COLO829 (cell line): ENCODE data around the gene CHM.
A peak's percentile ranks its signal among the peaks of the same experiment; 100 is the strongest.
"Not testable (repeated sequence)": the region's sequence is repeated elsewhere in the genome, so short reads cannot be mapped to it uniquely, and the experiment has no call there.

Experiments
- DNase-seq: peaks from one replicate; pipeline ENCODE4 v3.0.0; 2012; ENCODE audit warnings: low spot score

The CHM gene

DNA sequence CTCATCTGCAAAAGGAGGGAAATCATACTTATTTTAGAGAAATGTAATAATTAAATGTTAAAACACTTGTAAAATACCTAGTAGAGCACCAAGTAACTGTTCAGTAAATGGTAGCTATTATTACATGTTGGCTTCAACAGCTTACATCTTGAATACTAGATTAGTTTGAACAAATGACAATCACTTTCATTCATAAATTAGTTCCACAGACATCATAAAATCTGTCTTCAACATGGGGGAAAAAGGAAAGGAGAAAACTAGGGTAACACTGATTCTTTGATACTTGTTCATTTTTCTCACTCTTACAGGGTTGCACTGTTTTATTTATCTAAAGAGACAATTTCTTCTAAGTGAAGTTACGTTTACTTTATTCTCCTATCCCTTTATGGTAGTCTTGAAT, 51.7 kb downstream of the CHM start:
- peak; percentile 53 for DNase-seq

DNA sequence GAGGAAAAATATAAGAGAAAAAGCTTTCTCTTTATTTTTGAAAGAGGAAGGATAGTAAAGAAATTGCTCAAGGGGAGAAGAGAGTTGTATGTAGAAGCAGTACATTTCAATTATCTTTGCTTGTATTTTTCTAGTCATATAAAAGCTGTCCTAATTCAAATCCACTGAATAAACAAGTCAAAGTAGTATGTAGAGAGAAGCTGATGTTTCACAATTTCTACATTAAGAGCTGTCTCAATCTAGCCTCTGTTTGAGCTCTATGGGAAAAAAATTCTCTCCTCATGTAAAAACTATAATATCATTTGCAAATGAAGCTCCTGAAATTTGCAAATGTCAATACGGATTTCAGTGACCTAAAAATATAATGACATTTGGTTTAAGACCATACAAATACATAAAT, 52.6 kb downstream of the CHM start:
- DNase-seq = no peak

DNA sequence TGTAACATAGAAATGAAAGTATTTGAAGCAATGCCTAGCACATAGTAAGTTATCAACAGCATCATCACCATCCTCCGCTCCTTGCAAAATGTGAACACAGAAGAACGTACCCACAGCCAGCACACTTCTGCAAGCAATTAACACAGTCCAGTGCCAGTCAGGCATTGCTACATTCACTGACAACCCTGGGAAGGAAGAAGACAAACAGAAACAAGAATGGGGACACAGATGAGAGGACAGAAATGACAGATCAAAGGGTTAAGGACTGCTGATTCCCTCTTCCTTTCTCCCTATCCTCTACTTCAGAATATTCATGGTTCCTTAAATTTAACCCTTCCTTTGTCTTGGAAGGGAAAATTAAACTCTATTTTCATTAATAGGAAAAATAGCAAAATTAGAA, 53.1 kb downstream of the CHM start:
- DNase-seq = no peak

DNA sequence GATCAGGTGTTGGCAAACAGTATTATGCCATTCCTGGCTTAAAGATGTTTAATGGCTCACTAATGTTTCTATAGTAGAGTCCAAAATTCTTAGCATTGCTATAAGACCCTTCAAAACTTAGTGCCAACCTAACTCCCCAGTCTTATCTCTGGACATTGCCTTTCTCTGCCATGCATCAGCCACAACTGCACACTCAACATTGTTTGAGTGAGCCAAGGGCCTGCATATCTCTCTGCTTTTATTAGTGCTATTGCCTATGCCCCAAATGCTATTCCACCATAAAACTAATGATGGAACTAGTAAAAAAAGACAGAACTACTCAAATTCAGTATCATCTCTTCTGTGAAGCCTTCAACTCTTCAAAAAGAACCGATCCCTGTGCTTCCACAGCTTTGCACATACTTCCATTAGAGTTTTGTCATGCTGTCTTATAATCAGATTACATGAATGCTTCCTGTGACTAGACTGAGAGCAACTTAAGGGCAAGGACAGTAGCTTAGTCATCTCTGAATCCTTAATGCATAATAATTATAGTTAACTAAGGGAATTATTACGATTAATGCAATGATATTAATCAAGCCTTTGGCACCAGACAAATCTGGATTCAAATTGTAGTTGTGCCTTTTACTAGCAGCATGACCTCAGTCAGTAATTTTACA, 53.7 kb downstream of the CHM start:
- DNase-seq = peak; percentile 11

DNA sequence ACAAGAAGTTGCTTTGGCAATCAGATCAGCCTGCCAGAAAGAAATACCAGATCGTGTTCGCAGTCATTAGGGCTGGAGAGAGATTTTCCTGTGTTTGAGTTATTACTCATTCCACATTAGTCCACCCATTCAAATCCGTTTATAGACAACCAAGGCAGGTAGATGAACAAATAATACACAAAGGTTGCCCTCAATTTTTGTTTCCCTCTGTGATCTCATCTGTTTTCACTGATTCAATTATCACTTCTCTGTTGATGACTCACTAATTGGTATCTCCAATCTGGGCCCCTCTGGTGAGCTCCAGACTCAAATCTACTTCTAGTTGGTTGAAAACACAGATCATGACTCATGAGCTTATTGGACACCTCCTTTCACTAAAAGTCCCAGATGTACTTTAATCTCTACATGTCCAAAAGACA, 54.5 kb downstream of the CHM start:
- DNase-seq = no peak

DNA sequence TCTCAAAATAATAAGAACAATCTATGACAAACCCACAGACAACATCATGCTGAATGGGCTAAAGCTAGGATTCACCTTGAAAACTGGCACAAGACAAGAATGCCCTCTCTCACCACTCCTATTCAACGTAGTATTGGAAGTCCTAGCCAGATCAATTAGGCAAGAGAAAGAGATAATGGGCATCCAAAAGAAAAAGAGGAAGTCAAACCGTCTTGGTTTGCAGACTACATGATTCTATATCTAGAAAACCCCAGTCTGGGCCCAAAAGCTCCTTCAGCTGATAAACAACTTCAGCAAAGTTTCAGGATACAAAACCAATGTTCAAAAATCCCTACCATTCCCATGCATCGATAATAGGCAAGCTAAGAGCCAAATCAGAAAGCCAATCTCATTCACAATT, 59.0 kb downstream of the CHM start:
- no peak for DNase-seq

DNA sequence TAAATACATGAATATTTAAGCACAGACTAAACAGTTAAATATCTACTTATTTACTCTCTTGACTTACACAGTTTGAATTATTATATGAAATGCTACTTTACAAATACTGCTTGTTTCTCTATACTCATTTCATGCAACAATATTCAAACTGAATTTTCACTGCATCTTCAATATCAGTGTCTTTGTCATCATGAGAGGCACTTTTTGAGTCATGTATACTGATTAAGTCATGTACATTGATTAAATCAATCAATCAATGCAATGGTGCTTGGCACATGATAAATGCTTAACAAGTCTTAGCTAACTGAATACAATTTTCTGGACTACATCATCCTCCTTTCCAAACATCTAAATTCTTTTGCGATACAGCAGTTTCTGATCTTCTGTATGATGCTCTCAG, 67.1 kb downstream of the CHM start:
- DNase-seq = no peak

DNA sequence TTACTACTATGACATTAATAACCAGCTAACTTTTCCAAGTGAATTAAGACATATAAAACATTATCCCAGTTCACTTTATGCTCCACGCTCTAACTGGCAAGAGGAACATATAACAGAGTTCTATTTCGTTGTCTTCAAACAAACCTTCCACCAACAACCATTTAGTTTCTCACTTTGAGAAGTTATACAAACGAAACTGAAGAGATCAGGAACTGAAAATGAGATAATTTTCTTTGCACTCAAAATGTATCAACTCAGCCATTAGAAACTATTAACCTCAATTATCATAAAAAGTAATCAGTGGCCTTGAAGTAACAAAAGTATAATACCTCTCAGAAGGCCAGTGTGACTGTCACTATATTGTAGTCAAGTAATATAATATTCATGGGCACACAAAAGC, 70.1 kb downstream of the CHM start:
- no peak for DNase-seq

DNA sequence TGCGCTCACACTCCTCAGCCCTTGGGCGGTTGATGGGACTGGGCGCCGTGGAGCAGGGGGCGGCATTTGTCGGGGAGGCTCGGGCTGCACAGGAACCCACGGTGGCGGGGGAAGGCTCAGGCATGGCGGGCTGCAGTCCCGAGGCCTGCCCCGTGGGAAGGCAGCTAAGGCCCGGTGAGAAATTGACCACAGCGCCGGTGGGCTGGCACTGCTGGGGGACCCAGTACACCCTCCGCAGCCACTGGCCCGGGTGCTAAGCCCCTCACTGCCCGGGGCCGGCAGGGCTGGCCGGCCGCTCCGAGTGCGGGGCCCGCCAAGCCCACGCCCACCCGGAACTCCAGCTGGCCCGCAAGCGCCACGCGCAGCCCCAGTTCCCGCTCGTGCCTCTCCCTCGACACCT, 75.0 kb downstream of the CHM start:
- DNase-seq = not testable (repeated sequence)

DNA sequence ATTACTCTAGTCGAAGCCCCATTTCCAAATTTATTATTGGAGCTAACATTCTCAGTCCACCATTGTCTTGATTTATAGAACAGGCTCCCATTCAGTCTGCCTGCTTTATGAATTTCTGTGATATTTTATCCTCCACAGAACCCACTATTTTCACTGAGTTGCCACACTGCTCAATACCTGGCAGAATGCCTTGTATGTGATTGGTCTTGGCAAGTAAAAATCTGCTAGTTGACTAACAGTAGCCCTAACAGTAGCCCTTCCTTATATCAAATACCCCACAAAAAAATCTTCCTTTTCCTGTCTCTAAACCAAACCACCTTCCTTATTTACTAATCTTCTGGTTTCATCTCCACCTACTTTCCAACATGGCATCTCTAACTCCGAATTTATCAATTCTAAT, 82.6 kb downstream of the CHM start:
- DNase-seq = no peak

DNA sequence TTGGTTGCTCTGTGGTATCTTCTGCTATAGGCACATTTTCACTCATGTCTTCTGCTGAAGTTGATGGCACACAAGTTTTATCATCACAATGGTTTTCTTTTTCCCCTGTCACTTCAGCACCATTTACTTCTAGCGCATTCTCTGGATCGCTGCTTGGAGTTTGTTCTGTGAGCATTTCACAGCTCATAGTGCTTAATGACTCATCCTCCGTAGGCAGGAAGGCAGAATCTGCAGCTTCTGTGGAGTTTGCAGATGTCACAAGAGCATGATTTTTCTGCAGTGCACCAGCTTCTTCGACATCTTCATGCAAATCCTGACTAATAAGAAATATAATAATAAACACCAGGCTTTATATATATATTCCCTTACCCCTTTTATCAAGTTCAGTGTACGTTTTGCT, 83.6 kb downstream of the CHM start:
- peak; percentile 21 for DNase-seq

DNA sequence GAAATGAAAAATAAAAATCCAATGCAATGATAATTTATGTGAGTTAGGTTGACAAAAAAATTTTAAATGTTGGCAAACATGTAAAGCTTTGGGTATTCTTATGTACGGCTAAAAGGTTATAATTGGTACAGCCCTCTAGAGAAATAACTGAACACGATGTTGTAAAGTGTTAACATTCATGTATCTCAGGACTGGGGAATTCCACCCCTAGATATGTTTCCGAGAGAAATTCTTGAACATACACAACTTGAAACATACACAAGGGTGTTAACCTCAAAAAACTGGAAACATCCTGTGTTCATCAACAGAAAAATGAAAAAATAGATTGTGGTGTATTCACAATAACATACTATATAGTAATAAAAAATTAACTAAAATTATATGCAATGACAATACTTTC, 91.8 kb downstream of the CHM start:
- DNase-seq = no peak

DNA sequence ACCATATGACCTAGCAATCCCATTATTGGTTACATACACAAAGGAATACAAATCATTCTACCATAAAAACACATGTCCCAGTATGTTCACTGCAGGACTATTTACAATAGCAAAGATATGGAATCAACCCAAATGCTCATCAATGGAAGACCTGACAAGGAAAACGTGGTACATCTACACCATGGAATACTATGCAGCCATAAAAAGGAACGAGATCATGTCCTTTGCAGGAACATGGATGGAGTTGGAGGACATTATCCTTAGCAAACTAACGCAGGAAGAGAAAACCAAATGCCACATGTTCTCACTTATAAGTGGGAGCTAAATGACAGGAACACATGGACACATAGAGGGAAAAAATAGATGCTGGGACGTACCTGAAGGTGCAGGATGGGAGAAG, 102.6 kb downstream of the CHM start:
- DNase-seq = not testable (repeated sequence)

DNA sequence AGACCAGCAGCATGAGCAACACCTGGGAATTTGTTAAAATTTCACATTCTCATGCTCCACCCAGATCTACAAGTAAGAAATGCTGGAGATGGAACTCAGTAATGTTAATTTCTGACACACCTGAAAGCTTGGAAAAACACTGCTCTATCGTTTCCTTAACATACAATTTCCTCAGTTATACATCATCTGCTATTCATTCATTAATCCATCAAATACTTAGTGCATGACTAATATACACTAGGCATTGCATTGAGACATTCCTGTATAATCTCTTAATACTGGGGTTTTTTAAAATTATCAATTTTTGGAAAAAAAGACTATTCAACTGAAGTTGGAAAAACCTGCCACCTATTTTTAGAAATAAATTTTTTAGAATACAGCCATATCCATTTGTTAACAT, 106.1 kb downstream of the CHM start:
- no peak for DNase-seq

DNA sequence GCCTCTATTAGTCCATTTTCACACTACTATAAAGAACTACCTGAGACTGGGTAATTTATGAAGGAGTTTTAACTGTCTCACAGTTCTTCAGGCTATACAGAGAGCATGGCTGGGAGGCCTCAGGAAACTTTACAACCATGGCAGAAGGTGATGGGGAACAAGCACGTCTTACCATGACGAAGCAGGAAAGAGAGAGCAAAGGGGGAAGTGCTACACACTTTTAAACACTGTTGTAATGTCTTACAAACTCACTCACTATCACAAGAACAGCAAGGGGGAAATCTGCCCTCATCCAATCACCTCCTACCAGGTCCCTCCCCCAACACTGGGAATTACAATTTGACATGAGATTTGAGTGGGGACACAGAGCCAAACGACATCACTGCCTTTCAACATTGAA, 107.4 kb downstream of the CHM start:
- DNase-seq = not testable (repeated sequence)

DNA sequence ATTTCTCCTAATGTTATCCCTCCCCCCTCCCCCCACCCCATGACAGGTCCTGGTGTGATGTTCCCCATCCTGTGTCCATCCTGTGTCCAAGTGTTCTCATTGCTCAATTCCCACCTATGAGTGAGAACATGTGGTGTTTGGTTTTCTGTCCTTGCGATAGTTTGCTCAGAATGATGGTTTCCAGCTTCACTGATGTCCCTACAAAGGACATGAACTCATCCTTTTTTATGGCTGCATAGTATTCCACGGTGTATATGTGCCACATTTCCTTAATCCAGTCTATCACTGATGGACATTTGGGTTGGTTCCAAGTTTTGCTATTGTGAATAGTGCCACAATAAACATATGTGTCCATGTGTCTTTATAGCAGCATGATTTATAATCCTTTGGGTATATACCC, 113.0 kb downstream of the CHM start:
- not testable (repeated sequence) for DNase-seq

DNA sequence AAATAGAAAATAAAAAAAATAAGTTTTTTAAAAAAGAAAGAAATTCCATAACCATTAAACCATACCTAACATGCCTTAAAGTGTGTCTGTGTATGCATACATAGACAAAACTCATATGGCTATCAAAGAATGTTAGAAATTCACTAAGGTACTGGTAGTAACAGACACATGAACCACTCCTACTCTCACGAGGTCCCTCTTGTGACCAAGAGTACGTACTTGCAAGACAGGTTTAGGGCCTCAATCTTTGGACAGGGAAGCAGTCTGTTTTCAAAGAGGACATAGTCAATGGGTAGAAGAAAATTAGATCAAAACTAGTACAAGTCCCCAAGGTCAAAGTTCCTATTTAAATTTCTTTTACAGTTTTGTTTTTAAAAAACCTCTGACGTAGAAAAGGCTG, 117.3 kb downstream of the CHM start:
- no peak for DNase-seq

DNA sequence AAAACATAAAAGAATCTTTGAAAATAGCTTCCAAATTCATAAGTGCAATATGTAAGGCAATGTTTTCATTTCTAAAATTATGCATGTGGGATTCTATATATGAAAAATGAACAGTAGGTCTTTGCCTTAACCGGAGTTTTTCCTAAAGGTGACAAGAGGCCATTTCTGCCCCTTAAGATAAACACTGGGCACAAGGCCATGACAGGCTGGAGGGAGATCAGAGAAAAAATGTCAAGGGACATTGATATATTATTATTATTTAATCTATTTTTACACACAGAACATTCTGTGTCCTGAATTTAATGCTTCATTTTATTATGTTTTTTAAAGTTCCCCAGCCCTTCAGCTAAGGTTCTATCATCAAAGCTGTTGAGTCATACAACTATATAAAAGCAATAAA, 118.8 kb downstream of the CHM start:
- no peak for DNase-seq

DNA sequence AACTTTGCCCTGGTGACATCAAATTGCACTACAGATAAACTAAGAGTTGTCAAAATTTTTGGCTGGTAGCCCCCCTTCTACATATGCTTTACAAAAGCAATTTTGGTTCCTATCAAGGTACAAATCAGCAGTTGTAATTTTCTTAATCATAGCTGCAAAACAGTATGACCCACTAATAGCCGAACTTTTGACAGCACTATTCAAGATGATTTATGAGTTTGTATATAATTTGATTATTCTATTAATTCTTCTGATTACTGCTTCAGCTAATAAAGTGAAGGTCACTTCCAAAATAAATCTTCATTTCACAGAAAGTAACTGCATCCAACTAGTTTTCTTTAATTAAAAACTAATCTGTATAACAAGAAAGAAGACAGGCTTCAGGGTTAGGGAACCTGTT, 119.6 kb downstream of the CHM start:
- no peak for DNase-seq

DNA sequence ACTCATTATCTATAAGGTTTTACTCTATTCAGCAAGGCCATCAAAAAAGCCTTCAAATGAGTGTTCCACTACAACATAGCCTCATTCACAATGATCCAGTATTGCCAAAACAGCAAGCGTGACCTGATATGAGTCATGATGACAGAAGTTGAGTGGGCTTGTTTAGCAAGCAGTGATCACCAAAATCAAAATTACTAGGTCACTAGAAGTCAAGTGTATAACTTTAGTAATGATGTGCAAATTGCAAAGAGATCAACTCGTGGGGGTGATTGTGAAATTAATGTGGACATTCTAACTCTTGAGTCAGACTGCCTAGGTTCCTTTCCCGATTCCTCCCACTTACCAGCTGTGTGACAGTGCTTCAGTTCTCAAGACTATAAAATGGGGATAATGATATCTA, 124.5 kb downstream of the CHM start:
- peak; percentile 61 for DNase-seq

DNA sequence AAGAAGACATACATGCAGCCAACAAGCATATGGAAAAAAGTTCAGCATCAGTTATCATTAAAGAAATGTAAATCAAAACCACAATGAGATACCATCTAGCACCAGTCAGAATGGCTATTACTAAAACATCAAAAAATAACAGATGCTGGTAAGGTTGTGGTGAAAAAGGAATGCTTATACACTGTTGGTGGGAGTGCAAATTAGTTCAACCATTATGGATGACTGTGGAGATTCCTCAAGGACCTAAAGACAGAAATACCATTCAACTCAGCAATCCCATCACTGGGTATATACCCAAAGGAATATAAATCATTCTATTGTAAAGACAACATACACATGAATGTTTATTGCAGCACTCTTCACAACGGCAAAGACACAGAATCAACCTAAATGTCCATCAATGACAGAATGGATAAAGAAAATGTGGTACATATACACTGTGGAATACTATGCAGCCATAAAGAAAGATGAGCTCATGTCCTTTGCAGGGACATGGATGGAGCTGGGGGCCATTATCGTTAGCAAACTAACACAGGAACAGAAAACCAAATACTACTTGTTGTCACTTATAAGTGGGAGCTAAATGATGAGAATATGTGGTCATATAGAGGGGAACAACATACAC, 130.6 kb downstream of the CHM start:
- DNase-seq = not testable (repeated sequence)

DNA sequence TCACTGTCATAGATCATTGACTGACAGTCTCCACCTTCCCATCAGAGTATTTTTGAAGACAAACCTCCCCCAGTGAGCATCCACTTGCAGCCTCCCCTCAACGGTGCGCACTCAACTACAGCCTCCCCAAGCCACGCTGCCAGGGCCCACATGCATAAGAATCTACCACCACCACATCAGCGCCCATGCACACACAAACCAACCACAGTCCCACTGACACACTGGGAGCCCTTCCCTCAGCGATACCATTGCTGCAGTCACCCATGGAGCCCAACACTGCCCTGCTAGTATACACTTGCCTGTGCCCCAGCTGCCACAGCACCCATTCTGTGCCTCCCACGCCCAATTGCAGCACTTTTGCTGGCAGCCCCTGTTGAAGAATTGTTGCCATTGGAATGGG, 132.9 kb downstream of the CHM start:
- no peak for DNase-seq

DNA sequence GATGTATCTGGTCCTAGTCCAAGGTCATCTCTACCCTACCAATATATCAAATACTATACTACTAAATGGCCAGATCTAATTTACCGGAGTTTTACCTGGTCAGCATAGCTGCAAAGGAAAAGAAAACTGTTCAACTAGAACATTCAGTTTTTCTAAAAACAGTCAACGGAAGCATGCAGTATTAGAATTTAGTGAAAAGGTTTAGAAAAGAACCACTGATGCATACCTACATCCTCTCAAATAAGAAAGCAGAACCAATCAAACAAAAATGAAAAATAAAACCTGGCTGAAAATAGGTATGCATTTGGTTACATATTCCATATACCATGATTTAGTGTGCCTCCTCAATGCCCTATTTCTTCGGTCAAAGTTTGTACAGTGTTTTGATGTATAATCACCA, 140.0 kb downstream of the CHM start:
- DNase-seq = no peak

DNA sequence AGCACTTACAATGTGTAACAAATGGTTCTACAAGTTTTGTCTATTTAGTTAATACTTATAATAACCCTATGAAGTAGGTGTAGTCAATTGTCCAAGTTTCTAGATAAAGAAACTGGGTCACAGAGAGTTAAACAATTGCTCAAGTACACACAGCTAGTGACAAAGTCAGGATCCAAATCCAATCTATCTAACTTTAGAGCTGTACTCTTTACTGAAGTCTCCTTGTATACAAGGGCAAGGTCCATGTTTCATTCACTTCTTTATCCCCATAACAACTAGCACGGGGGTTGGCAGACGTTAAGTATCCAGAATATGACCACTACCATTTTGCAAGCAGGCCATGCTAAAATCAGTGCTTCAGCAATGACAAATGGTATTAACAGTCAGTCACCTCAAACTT, 141.0 kb downstream of the CHM start:
- DNase-seq = no peak
